HFFc6 (cell line): ENCODE measurements around the gene AGAP6. TPM values are rescaled to one million over a fixed set of nuclear protein-coding genes. Genes with fewer than 3 reads are reported as not detected.
"Not testable (repeated sequence)": the region's sequence is repeated elsewhere in the genome, so short reads cannot be mapped to it uniquely, and the experiment has no call there.

Experiments
- DNase-seq: peaks from one replicate; pipeline ENCODE4 v3.0.0-alpha.2; 2018
- H3K27ac Mint-ChIP-seq: 2 replicates; pipeline ENCODE4 v1.8.0; 2020; ENCODE audit warnings: mild to moderate bottlenecking, mixed read lengths
- H3K27me3 Mint-ChIP-seq: 2 replicates; pipeline ENCODE4 v1.8.0; 2021; ENCODE audit warnings: mild to moderate bottlenecking, moderate library complexity, mixed read lengths; ENCODE audit not compliant: insufficient read depth
- H3K36me3 Mint-ChIP-seq: 2 replicates; pipeline ENCODE4 v1.8.0; 2021; ENCODE audit warnings: low read depth, mixed read lengths
- H3K4me1 Mint-ChIP-seq: 2 replicates; pipeline ENCODE4 v1.8.0; 2020; ENCODE audit warnings: low read depth, mixed read lengths
- H3K4me3 Mint-ChIP-seq: 2 replicates; pipeline ENCODE4 v1.8.0; 2020; ENCODE audit warnings: mild to moderate bottlenecking, moderate library complexity, mixed read lengths
- H3K9me3 Mint-ChIP-seq: 2 replicates; pipeline ENCODE4 v1.8.0; 2020; ENCODE audit warnings: mild to moderate bottlenecking, mixed read lengths
- long read RNA-seq: library from polyadenylated mRNA; unstranded; transcript quantifications from one replicate; pipeline ENCODE4 v2.0.0, GENCODE V29; 2019
- total RNA-seq, 6 experiments: library from RNA; stranded (reverse); fragmentation: NEBNext Ultra II Directional; extraction: Animal tissue kit (Norgen Biotek cat#: 25700); gene quantifications; 2 replicates in 1 of 6; 3 replicates in 5 of 6; pipeline ENCODE4 v1.2.3, GENCODE V29; 2021
- TF ChIP-seq, protein P1 (sequence below): fragments of 200-600 bp; sonication (generic); IDR thresholded peaks from 2 replicates; pipeline ENCODE4 v1.5.0; 2021; ENCODE audit warnings: antibody characterized with exemption, mild to moderate bottlenecking

The AGAP6 gene
- 1 to 10 TPM; 4.0 to 6.6 (median 4.9) TPM for total RNA-seq
- long read RNA-seq, partial matches to known transcripts: 0 of 4 reads
- long read RNA-seq, other reads (novel, unspliced or antisense): 4 of 4 reads

DNA sequence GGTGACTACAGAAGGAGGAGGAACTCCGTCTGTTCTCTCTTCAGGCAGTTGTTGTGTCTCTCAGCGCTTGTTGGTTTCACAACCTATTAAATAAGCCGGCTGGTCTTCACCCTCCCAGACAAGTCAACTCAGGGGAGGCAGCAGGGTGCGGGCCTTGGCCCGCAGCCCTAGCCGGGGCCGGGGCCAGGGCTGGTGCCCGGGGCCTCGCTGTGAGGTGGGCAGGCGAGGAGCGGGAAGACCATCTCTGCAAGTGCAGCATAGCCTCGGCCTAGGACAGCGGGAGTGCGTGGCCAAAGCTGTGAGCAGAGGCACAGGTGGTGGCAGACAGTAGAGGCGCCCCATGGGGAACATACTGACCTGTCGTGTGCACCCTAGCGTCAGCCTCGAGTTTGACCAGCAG is at the start of gene AGAP6:
AGAP6 (plus strand) TSS at position 31 of the 400 bp plus-strand sequence; CDS start at position 341, 310 bp downstream.
- H3K27ac Mint-ChIP-seq, H3K4me3 Mint-ChIP-seq: not testable (repeated sequence)

DNA sequence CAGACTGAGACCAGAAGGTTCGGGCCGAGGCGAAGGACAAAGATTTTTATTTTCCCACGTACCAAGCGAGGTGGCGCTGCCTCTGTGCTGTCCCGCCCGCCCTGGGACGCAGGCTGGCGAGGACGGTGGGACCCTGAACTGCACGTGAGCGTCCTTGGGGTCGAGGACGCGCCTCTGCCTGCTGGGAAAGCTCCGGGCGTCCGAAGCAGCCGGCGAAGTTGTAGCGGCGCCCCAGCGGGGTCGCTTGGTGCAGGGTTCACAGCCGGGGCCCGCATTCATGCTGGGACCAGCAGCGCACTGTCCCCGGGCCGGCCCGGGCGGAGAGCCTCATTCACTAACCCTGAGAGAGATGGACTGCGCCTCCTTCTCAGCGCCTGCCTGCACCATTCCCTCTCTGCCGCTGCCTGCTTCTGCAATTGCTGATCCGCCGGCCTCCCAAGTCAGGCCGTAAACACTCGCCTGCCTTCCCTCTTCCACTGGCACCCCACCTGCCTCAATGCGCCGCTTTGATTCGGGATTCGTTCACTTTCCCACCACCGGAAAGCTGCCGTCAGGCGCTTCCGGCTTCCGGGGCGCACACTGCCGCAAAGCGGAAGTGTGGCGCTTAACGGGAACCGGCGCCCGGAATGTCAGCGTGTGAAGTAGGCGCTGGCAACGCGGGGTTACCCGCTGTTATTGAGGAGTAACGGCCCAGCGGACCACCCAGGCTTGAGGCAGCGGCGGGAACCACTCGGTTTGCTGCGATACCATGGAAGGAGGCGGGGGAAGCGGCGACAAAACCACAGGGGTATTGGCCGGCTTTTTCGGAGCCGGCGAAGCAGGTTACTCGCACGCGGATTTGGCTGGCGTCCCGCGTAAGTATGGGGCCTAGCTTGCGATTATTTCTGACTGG is 46.5 kb upstream of the AGAP6 start, which contains the start of the genes PARG and TIMM23B:
PARG (minus strand) TSS at position 581 of the 892 bp plus-strand sequence; CDS start at position 279, 302 bp downstream.
TIMM23B (plus strand) TSS at position 607 of the 892 bp plus-strand sequence; CDS start at position 749, 142 bp downstream.
- H3K36me3 Mint-ChIP-seq: peaks cover 12% of the 10 kb centered on the region
- peak; percentile 78 for DNase-seq
- TF ChIP-seq, protein P1, sequence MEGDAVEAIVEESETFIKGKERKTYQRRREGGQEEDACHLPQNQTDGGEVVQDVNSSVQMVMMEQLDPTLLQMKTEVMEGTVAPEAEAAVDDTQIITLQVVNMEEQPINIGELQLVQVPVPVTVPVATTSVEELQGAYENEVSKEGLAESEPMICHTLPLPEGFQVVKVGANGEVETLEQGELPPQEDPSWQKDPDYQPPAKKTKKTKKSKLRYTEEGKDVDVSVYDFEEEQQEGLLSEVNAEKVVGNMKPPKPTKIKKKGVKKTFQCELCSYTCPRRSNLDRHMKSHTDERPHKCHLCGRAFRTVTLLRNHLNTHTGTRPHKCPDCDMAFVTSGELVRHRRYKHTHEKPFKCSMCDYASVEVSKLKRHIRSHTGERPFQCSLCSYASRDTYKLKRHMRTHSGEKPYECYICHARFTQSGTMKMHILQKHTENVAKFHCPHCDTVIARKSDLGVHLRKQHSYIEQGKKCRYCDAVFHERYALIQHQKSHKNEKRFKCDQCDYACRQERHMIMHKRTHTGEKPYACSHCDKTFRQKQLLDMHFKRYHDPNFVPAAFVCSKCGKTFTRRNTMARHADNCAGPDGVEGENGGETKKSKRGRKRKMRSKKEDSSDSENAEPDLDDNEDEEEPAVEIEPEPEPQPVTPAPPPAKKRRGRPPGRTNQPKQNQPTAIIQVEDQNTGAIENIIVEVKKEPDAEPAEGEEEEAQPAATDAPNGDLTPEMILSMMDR: peak; percentile 47
- H3K4me1 Mint-ChIP-seq: peaks cover 29% of the 10 kb centered on the region
- not testable (repeated sequence) for H3K27me3 Mint-ChIP-seq, H3K9me3 Mint-ChIP-seq
- H3K27ac Mint-ChIP-seq: peak within 1 kb of the TSS; percentile 93
- peak within 1 kb of the TSS; percentile 100 for H3K4me3 Mint-ChIP-seq

More for the DNA sequence above, at the start of gene AGAP6:
- H3K36me3 Mint-ChIP-seq, H3K9me3 Mint-ChIP-seq, H3K27me3 Mint-ChIP-seq, DNase-seq, H3K4me1 Mint-ChIP-seq: not testable (repeated sequence)

DNA sequence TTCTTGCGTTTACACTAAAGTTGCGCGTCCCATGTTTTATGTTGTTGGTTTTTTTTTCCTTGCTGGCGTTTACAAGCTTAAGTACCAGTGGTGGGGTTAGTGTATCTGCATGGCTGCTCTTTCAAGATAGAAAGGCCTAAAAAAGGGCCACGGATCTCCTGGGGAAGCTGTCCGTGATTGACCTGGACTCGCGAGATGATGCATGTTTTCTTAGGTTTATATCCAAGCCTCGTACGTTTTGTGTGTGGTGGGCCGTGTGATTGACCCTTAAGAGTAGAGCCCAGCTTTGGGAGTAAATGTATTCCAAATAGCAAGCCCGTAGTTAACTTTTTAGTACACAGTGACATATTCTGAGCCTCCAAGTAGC is 45.9 kb upstream of the AGAP6 start:
- not testable (repeated sequence) for H3K9me3 Mint-ChIP-seq, H3K27me3 Mint-ChIP-seq, DNase-seq
- Mint-ChIP-seq H3K4me3 (peak overlapping the region; percentile 100), H3K4me1 (peaks cover 29% of the 10 kb centered on the region), H3K27ac (peak overlapping the region; percentile 93), H3K36me3 (peaks cover 12% of the 10 kb centered on the region)

DNA sequence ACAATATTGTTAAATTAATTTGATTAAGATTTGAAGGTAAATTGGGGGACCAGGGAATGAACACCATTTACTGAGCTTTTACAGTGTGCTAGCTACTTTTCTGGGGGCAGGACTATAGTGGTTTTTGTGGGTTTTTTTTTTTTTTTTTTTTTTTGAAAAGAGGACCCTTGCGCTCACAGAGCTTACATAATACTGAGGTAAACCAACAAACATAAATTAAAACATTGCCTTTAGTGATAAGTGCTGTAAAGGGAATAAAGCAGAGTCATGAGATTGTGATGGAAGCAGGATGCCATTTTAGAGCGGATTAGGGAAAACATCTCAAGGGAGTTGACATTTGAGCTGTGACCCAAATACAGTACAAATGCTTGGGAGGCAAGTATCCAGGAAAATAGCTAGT is 44.6 kb upstream of the AGAP6 start:
- H3K27me3 Mint-ChIP-seq, H3K27ac Mint-ChIP-seq, DNase-seq, H3K9me3 Mint-ChIP-seq: not testable (repeated sequence)
- Mint-ChIP-seq H3K4me3 (peak overlapping the region; percentile 100), H3K36me3 (peaks cover 13% of the 10 kb centered on the region), H3K4me1 (peaks cover 29% of the 10 kb centered on the region)

DNA sequence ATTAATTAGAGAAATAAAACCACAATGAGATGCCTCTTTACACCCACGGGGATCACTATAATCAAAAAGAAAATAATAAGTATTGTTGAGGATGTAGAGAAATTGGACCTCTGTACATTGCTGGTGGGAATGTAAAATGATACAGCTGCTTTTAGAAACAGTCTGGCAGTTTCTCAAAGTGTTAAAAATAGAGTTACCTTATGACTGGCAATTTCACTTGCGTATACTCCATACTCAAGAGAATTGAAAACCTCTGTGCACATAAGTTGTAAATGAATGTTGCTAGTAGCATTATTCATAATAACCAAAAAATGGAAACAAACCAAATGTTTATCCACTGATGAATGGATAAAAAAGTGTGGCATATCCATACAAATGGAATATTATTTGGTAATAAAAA is 40.1 kb upstream of the AGAP6 start:
- not testable (repeated sequence) for H3K4me3 Mint-ChIP-seq, H3K27me3 Mint-ChIP-seq, H3K27ac Mint-ChIP-seq, H3K9me3 Mint-ChIP-seq, H3K36me3 Mint-ChIP-seq, DNase-seq
- peaks cover 15% of the 10 kb centered on the region for H3K4me1 Mint-ChIP-seq

DNA sequence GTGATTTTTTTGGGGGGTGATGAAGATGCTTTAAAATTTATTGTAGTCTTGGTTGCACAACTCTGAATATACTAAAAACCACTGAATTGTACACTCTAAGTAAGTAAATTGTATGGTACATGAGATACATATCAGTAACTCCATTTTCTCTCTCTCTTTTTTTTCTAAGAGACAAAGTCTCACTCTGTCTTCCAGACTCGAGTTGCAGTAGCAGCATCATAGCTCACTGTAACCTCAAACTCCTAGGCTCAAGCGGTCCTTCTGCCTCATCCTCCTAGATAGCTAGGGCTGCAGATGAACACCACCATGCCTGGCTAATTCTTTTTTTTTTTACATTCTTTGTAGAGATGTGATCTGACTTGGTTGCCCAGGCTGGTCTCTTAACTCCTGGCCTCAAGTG is 39.5 kb upstream of the AGAP6 start:
- not testable (repeated sequence) for H3K36me3 Mint-ChIP-seq, H3K9me3 Mint-ChIP-seq, H3K4me3 Mint-ChIP-seq, DNase-seq, H3K27ac Mint-ChIP-seq, H3K27me3 Mint-ChIP-seq
- peaks cover 12% of the 10 kb centered on the region for H3K4me1 Mint-ChIP-seq

DNA sequence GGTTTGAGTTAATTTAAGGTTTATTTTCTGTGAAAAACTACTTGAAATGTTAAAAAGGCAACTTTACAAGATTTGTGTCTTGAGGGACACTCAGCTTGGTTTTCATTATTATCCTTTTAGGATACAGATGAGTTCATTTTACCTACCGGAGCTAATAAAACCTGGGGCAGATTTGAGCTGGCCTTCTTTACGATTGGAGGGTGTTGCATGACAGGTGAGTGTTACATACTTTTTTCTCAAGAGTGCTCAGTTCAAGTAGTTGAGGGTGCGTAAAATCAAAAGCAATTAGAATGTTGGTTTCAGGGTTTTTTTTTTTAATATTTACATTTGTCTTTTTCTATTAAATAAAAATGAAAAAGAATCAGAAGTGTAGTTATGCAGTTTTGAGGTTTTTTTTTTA is 36.2 kb upstream of the AGAP6 start:
- H3K9me3 Mint-ChIP-seq, H3K27ac Mint-ChIP-seq, DNase-seq, H3K4me3 Mint-ChIP-seq, H3K4me1 Mint-ChIP-seq, H3K27me3 Mint-ChIP-seq: not testable (repeated sequence)
- peaks cover 11% of the 10 kb centered on the region; the same call in 1 of the 2 replicates for H3K36me3 Mint-ChIP-seq

DNA sequence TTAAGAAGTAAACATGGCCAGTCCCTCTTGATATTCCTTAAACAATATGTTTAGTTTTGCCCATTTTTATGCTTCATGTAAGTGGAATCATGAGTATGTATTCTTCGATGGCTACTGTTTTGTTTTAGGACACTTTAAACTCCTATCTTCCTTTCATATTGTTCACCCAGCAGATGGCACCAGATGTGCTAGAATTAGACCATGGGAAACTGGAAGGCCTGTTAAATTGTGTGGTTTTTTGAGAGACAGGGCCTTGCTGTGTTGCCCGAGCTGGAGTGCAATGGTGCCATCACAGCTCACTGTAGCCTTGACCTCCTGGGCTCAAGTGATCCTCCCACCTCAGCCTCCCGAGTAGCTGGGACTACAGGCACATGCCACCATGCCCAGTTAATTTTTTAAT is 35.1 kb upstream of the AGAP6 start:
- not testable (repeated sequence) for H3K27me3 Mint-ChIP-seq, H3K27ac Mint-ChIP-seq, H3K4me1 Mint-ChIP-seq, H3K9me3 Mint-ChIP-seq, H3K4me3 Mint-ChIP-seq
- H3K36me3 Mint-ChIP-seq: peaks cover 14% of the 10 kb centered on the region
- peak; percentile 16 for DNase-seq

DNA sequence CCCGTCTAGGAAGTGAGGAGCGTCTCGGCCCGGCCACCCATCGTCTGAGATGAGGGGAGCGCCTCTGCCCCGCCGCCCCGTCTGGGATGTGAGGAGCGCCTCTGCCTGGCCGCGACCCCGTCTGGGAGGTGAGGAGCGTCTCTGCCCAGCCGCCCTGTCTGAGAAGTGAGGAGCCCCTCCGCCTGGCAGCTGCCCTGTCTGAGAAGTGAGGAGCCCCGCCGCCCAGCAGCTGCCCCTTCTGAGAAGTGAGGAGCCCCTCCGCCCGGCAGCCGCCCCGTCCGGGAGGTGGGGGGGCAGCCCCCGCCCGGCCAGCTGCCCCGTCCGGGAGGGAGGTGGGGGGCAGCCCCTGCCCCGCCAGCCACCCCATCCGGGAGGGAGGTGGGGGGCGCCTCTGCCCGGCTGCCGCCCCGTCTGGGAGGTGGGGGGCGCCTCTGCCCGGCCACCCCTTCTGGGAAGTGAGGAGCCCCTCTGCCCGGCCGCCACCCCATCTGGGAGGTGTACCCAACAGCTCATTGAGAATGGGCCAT is 17.8 kb upstream of the AGAP6 start:
- H3K4me1 Mint-ChIP-seq, H3K4me3 Mint-ChIP-seq, H3K27ac Mint-ChIP-seq, H3K9me3 Mint-ChIP-seq, H3K27me3 Mint-ChIP-seq, H3K36me3 Mint-ChIP-seq, DNase-seq: not testable (repeated sequence)

DNA sequence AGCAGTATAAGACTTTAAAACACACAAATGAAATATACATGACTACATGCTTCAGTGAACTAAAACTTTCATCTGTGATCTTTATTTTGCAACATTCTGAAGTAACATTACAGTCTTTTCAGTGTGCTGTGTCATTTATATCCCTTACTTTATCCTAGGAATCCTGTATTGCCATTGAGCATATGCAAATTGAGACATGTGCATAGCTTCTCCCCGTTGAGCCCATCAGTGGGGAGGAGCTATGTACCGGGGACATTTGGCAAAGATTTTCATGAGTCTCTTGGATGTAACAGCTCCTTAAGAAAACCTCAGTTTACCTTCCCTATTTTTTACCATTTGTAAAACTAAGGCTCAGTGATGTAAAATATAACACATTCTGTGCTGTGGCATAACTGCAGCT is 16.7 kb upstream of the AGAP6 start:
- H3K36me3 Mint-ChIP-seq, H3K4me3 Mint-ChIP-seq, H3K9me3 Mint-ChIP-seq, H3K27me3 Mint-ChIP-seq, H3K27ac Mint-ChIP-seq, H3K4me1 Mint-ChIP-seq, DNase-seq: not testable (repeated sequence)

DNA sequence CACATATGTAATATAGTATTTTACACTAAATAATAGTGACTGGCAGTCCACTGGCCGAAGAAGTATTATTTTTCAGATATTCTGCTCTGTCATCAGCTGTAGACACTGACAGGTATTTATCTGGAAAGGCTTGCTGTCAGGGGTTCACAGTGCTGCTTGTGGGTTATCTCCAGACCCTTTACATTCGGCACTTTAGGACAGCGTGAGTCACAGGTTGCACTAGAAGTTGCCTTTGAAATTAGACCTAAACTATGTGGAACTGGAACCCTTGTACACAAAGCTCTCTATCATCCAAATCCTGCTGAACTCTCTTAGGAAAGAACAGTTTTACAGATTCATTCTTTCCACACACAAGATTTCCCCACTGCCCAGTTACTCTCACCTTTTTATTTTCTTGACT is 16.1 kb upstream of the AGAP6 start:
- not testable (repeated sequence) for H3K4me1 Mint-ChIP-seq, H3K4me3 Mint-ChIP-seq, DNase-seq, H3K9me3 Mint-ChIP-seq, H3K27ac Mint-ChIP-seq, H3K27me3 Mint-ChIP-seq, H3K36me3 Mint-ChIP-seq

DNA sequence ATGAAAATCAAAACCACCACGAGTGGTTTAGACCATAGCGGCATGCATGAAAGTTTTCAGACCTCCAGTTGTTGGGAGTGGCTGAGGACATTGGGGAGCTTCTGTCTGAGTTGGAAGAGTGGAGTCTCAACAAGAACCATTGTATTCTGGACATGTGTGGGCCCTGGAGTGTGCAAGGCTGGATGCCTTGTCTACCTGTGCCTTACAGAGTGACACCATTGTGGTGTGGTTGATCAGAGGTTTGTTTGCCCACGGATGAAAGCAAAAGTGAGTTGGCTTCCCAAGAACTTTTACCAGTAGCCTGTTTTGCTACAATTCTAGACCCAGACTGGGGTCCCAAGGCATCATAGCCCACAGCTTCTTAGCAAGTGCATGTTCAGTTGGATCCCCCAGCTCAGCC is 10.4 kb upstream of the AGAP6 start:
- H3K4me3 Mint-ChIP-seq, H3K27me3 Mint-ChIP-seq, H3K36me3 Mint-ChIP-seq, H3K9me3 Mint-ChIP-seq, DNase-seq, H3K27ac Mint-ChIP-seq, H3K4me1 Mint-ChIP-seq: not testable (repeated sequence)

DNA sequence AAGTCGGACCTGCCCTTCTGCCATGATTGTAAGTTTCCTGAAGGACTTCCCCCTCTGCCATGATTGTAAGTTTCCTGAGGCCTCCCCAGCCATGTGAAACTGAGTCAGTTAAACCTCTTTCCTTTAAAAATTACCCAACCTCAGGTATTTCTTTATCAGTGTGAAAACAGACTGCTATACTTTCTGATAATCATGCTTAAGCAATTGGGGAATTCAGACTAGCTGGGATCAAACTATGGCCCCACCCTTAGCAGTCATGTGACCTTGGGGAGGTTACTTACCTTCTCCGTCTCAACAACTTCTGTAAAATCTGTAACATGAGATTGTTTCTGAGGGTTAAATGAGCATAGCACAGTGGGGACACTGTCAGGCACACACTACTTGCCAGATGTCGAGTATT is 999 bp upstream of the AGAP6 start:
- H3K9me3 Mint-ChIP-seq, H3K36me3 Mint-ChIP-seq, DNase-seq, H3K27ac Mint-ChIP-seq, H3K4me3 Mint-ChIP-seq, H3K27me3 Mint-ChIP-seq, H3K4me1 Mint-ChIP-seq: not testable (repeated sequence)
